ENCODE measurements around the gene RXRA.

The RXRA gene

DNA sequence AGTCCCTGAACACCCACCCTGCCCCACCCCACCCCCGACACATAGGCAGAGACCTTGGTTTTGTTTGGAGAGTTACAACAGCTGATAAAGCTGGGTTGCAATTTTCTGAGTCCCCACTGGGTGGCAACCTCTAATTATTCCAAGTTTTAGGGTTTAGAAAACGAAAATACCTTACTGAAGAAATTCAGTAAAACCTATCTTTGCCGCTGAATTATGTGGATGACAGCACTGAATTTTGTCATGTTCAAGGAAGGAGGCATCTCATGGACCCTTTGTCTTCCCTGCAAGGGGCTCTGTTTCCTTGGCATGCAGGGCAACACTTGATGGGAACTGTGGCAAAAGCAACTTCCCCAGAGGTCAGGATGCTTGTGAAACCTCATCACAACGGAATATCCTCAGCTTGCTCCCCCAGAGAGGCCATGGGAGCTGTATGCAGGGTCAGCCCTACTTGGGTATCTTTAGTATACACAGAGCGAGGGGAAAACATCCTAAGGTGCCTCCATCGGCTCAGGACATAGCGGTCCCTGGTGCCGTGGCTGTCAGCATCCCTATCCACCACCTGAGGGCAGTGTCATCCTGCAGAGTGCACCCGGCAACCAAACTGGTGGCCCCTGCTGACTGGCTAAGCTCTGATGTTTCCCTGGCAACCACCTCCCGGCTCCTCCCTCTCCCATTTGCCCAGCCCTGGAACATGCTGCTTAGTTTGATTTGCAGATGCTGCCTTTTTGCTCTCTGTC, 123.1 kb downstream of the RXRA start:
- Histone ChIP-seq H2AK5ac (ENCODE audit: low read depth, low read length) (no peak overlapping the region), H3K36me3 (replicated peaks in 1 of 2; ENCODE audit: control insufficient read depth in 2 of 2, insufficient read depth in 2 of 2, low read length in 2 of 2) (no peaks in the 10 kb centered on the region), H3K9ac (ENCODE audit: low read depth, low read length, poor library complexity) (no peak overlapping the region), H3K27me3 (ENCODE audit: control insufficient read depth in 3 of 3, insufficient read depth in 3 of 3, low read depth in 1 of 3, low read length in 3 of 3) (no peaks in the 10 kb centered on the region), H2BK120ac (ENCODE audit: low read depth, low read length) (no peak overlapping the region), H4K8ac (ENCODE audit: low read depth, low read length) (no peak overlapping the region), H2BK12ac (ENCODE audit: low read length) (no peak overlapping the region), H3K27ac (replicated peaks; ENCODE audit: low read length) (no peak overlapping the region), H3K4ac (ENCODE audit: low read length) (no peak overlapping the region), H2BK5ac (ENCODE audit: low read length) (no peak overlapping the region), H4K91ac (ENCODE audit: low read depth, low read length, poor library complexity) (no peak overlapping the region), H3K23ac (ENCODE audit: low read depth, low read length, poor library complexity) (no peak overlapping the region), H3K79me1 (ENCODE audit: low read depth, low read length) (no peaks in the 10 kb centered on the region), H2AFZ (ENCODE audit: low read length) (no peak overlapping the region), H3K9me3 (replicated peaks in 1 of 2; ENCODE audit: control insufficient read depth in 2 of 2, insufficient read depth in 1 of 2, low read depth in 1 of 2, low read length in 2 of 2) (peaks cover 9 to 11% of the 10 kb centered on the region in 2 donors), H3K4me2 (ENCODE audit: insufficient read depth, low read length, poor library complexity, severe bottlenecking) (no peak overlapping the region), H3K14ac (ENCODE audit: low read length) (no peak overlapping the region), H3K18ac (ENCODE audit: low read length) (peak overlapping the region; percentile 82), H2BK15ac (ENCODE audit: low read length) (no peak overlapping the region), H3K4me1 (ENCODE audit: control insufficient read depth in 2 of 2, insufficient read depth in 1 of 2, low read depth in 1 of 2, low read length in 2 of 2) (peaks cover 2 to 9% of the 10 kb centered on the region in 2 donors), H3K4me3 (ENCODE audit: low read length in 2 of 2) (no peak overlapping the region)
- WGBS, 2 donors (ENCODE audit: extremely low coverage in 2 of 2, insufficient read length in 2 of 2, insufficient replicate concordance in 1 of 2), result no CpG with 5 or more reads among the region's 10 CpGs
- DNase-seq (ENCODE audit: low spot score), result peak; percentile 85

DNA sequence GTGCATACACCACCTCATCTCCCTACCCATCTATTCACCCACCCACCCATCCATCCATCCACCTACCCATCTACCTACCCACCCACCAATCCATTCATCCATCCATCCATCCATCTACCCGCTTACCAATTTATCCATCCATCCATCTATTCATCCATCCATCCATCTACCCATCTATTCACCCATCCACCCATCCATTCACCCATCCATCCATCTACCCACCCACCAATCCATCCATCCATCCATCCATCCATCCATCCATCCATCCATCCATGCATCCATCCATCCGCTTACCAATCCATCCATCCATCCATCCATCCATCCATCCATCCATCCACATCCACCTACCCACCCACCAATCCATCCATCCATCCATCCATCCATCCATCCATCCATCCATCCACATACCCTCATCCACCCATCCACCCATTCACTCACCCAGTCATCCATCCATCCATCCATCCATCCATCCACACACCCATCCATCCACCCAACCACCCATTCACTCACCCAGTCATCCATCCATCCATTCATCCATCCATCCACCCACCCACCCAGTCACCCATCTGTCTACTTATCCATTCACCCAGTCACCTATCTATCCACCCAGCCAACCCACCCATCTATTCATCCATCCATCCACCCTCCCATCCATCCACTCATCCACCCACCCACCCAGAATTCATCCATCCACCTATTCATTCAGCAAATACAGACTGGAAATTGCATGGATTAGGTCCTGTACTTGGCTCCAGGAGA, 125.6 kb downstream of the RXRA start:
- H3K23ac ChIP-seq (ENCODE audit: low read depth, low read length, poor library complexity), result no peak overlapping the region

DNA sequence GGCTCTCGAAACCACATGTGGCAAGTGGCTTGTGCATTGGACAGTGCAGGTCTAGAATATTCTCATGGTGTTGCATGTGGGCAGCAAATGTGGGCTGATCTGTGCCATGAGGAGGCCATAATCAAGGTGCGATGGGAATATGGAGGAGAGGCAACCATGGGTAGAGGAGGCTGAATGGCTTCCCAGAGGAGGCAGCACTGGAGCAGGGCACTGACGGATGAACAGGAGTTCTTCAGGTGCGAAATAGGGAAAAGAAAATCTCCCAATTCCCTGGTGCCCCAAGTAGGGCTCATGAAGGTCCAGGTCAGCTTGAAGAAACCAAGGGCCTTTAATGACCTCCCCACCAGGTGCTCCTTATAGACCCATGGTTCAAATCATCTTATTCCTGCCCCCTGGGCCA, 126.5 kb downstream of the RXRA start:
- H2BK12ac ChIP-seq (ENCODE audit: low read length), result no peak overlapping the region
- peaks cover 8 to 9% of the 10 kb centered on the region in 2 donors for H3K9me3 ChIP-seq (replicated peaks in 1 of 2; ENCODE audit: control insufficient read depth in 2 of 2, insufficient read depth in 1 of 2, low read depth in 1 of 2, low read length in 2 of 2)
- H2AFZ ChIP-seq (ENCODE audit: low read length), result no peak overlapping the region
- H2BK120ac ChIP-seq (ENCODE audit: low read depth, low read length), result no peak overlapping the region
- H3K79me1 ChIP-seq (ENCODE audit: low read depth, low read length), result no peaks in the 10 kb centered on the region
- no peak overlapping the region for H2BK15ac ChIP-seq (ENCODE audit: low read length)
- H3K27me3 ChIP-seq (ENCODE audit: control insufficient read depth in 3 of 3, insufficient read depth in 3 of 3, low read depth in 1 of 3, low read length in 3 of 3), result no peaks in the 10 kb centered on the region
- no peak overlapping the region for H3K23ac ChIP-seq (ENCODE audit: low read depth, low read length, poor library complexity)
- no CpG with 5 or more reads among the region's 4 CpGs for WGBS, 2 donors (ENCODE audit: extremely low coverage in 2 of 2, insufficient read length in 2 of 2, insufficient replicate concordance in 1 of 2)
- no peak overlapping the region for H2AK5ac ChIP-seq (ENCODE audit: low read depth, low read length)
- H3K4me2 ChIP-seq (ENCODE audit: insufficient read depth, low read length, poor library complexity, severe bottlenecking), result no peak overlapping the region
- peaks cover 2 to 14% of the 10 kb centered on the region in 2 donors for H3K4me1 ChIP-seq (ENCODE audit: control insufficient read depth in 2 of 2, insufficient read depth in 1 of 2, low read depth in 1 of 2, low read length in 2 of 2)
- no peak overlapping the region for H2BK5ac ChIP-seq (ENCODE audit: low read length)
- no peak overlapping the region for H3K4ac ChIP-seq (ENCODE audit: low read length)
- H4K91ac ChIP-seq (ENCODE audit: low read depth, low read length, poor library complexity), result no peak overlapping the region
- H3K36me3 ChIP-seq (replicated peaks in 1 of 2; ENCODE audit: control insufficient read depth in 2 of 2, insufficient read depth in 2 of 2, low read length in 2 of 2), result no peaks in the 10 kb centered on the region
- no peak overlapping the region for H3K27ac ChIP-seq (replicated peaks; ENCODE audit: low read length)
- no peak overlapping the region for H3K4me3 ChIP-seq (ENCODE audit: low read length in 2 of 2)
- no peak overlapping the region for H4K8ac ChIP-seq (ENCODE audit: low read depth, low read length)
- DNase-seq (ENCODE audit: low spot score), result no peak
- no peak overlapping the region for H3K9ac ChIP-seq (ENCODE audit: low read depth, low read length, poor library complexity)
- no peak overlapping the region for H3K14ac ChIP-seq (ENCODE audit: low read length)
- no peak overlapping the region for H3K18ac ChIP-seq (ENCODE audit: low read length)

More for the DNA sequence above, 125.6 kb downstream of the RXRA start:
- Histone ChIP-seq H2BK5ac (ENCODE audit: low read length) (no peak overlapping the region), H3K4ac (ENCODE audit: low read length) (no peak overlapping the region), H2AK5ac (ENCODE audit: low read depth, low read length) (no peak overlapping the region), H3K79me1 (ENCODE audit: low read depth, low read length) (no peaks in the 10 kb centered on the region), H2BK12ac (ENCODE audit: low read length) (no peak overlapping the region), H4K8ac (ENCODE audit: low read depth, low read length) (no peak overlapping the region), H3K4me2 (ENCODE audit: insufficient read depth, low read length, poor library complexity, severe bottlenecking) (no peak overlapping the region), H3K9me3 (replicated peaks in 1 of 2; ENCODE audit: control insufficient read depth in 2 of 2, insufficient read depth in 1 of 2, low read depth in 1 of 2, low read length in 2 of 2) (peaks cover 9 to 11% of the 10 kb centered on the region in 2 donors), H3K27me3 (ENCODE audit: control insufficient read depth in 3 of 3, insufficient read depth in 3 of 3, low read depth in 1 of 3, low read length in 3 of 3) (no peaks in the 10 kb centered on the region), H3K9ac (ENCODE audit: low read depth, low read length, poor library complexity) (peak overlapping the region; percentile 32), H4K91ac (ENCODE audit: low read depth, low read length, poor library complexity) (no peak overlapping the region), H3K18ac (ENCODE audit: low read length) (no peak overlapping the region), H3K36me3 (replicated peaks in 1 of 2; ENCODE audit: control insufficient read depth in 2 of 2, insufficient read depth in 2 of 2, low read length in 2 of 2) (no peaks in the 10 kb centered on the region), H3K4me1 (ENCODE audit: control insufficient read depth in 2 of 2, insufficient read depth in 1 of 2, low read depth in 1 of 2, low read length in 2 of 2) (peaks cover 2 to 14% of the 10 kb centered on the region in 2 donors), H3K4me3 (ENCODE audit: low read length in 2 of 2) (no peak overlapping the region), H2BK15ac (ENCODE audit: low read length) (no peak overlapping the region), H2BK120ac (ENCODE audit: low read depth, low read length) (no peak overlapping the region), H3K14ac (ENCODE audit: low read length) (no peak overlapping the region), H2AFZ (ENCODE audit: low read length) (no peak overlapping the region), H3K27ac (replicated peaks; ENCODE audit: low read length) (no peak overlapping the region)
- 100% methylated on average over 1 of the region's 2 CpGs; no CpG with 5 or more reads in 1 of the 2 donors for WGBS, 2 donors (ENCODE audit: extremely low coverage in 2 of 2, insufficient read length in 2 of 2, insufficient replicate concordance in 1 of 2)
- no peak for DNase-seq (ENCODE audit: low spot score)

DNA sequence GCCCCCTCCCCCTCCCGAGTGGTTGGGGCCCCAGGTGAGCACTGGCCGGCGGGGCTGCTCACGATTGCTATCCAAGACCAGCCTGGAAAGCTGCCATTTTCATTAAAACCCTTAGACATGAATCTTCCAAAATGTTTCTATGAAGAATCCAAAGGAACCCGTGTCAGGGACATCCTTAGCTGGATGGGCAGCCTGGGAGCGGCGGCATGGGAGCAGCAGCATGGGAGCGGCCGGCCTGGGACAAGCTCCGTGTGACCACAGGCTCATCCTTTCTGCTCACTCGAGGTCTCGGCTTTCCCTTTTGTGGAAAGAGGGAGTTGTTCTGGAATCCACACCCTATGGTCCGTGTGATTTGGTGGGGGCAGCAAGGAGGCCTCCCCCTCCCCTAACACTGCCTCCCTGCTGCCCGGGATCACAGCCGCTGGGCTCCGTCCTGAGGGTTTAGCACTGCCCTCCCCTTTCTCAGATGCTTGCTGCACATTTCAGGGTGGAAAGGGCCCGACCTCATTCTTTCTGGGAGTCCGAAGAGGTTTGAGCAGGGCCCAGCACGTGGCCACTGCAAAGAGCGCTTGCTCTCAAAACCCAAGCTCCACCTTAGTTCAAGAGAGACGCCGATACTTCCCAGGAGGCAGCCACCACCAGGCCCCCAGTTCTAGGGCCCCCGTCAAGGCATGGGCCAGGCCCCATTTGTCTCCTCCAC, 127.7 kb downstream of the RXRA start:
- no peak for DNase-seq (ENCODE audit: low spot score)
- Histone ChIP-seq H2BK12ac (ENCODE audit: low read length) (no peak overlapping the region), H2BK120ac (ENCODE audit: low read depth, low read length) (no peak overlapping the region), H3K4me3 (ENCODE audit: low read length in 2 of 2) (no peak overlapping the region), H2BK15ac (ENCODE audit: low read length) (no peak overlapping the region), H2AK5ac (ENCODE audit: low read depth, low read length) (peak overlapping the region; percentile 69), H3K79me1 (ENCODE audit: low read depth, low read length) (no peaks in the 10 kb centered on the region), H3K36me3 (replicated peaks in 1 of 2; ENCODE audit: control insufficient read depth in 2 of 2, insufficient read depth in 2 of 2, low read length in 2 of 2) (no peaks in the 10 kb centered on the region), H3K18ac (ENCODE audit: low read length) (peak overlapping the region; percentile 84), H3K9ac (ENCODE audit: low read depth, low read length, poor library complexity) (no peak overlapping the region), H3K23ac (ENCODE audit: low read depth, low read length, poor library complexity) (no peak overlapping the region), H2BK5ac (ENCODE audit: low read length) (no peak overlapping the region), H4K91ac (ENCODE audit: low read depth, low read length, poor library complexity) (no peak overlapping the region), H2AFZ (ENCODE audit: low read length) (no peak overlapping the region), H3K27ac (replicated peaks; ENCODE audit: low read length) (no peak overlapping the region), H3K4ac (ENCODE audit: low read length) (no peak overlapping the region), H3K27me3 (ENCODE audit: control insufficient read depth in 3 of 3, insufficient read depth in 3 of 3, low read depth in 1 of 3, low read length in 3 of 3) (no peaks in the 10 kb centered on the region), H3K9me3 (replicated peaks in 1 of 2; ENCODE audit: control insufficient read depth in 2 of 2, insufficient read depth in 1 of 2, low read depth in 1 of 2, low read length in 2 of 2) (peaks cover 2 to 3% of the 10 kb centered on the region in 2 donors), H3K4me1 (ENCODE audit: control insufficient read depth in 2 of 2, insufficient read depth in 1 of 2, low read depth in 1 of 2, low read length in 2 of 2) (peaks cover 2 to 14% of the 10 kb centered on the region in 2 donors), H3K14ac (ENCODE audit: low read length) (peak overlapping the region; percentile 73), H3K4me2 (ENCODE audit: insufficient read depth, low read length, poor library complexity, severe bottlenecking) (no peak overlapping the region), H4K8ac (ENCODE audit: low read depth, low read length) (no peak overlapping the region)
- WGBS, 2 donors (ENCODE audit: extremely low coverage in 2 of 2, insufficient read length in 2 of 2, insufficient replicate concordance in 1 of 2), result no CpG with 5 or more reads among the region's 23 CpGs

Measured in neuronal stem cell (in vitro differentiated cells).